Measurements from ENCODE around the gene FCRL6. TPM values are rescaled to one million over a fixed set of nuclear protein-coding genes. Genes with fewer than 3 reads are reported as not detected.
A peak's percentile ranks its signal among the peaks of the same experiment; 100 is the strongest.

FCRL6 gene
- total RNA-seq, 1 experiment from 2014 or later: not detected

DNA sequence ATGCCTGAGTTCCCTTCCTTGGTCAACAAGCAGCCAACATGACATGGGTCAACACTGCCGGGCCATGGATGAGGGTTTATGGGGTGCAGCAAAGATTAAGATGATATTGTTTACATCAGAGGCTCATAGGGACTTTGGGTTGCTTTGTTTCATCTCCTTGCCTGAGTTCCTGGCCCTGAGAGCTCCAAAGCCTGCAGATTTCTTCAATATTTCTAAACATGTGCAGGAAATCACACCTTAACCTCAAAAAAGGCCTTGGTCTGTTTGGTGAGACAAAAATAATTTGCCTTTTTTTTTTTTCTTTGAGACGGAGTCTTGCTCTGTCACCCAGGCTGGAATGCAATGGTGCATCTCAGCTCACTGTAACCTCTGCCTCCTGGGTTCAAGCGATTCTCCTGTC lies 25.4 kb downstream of the FCRL6 start:
- DNase-seq (ENCODE audit: low read depth, low spot score): no peak
- in situ Hi-C loops (cut with HindIII; ENCODE audit: low pct_unique_long_range_greater_than_20kb, low sequenced_read_pairs): no loop called here

DNA sequence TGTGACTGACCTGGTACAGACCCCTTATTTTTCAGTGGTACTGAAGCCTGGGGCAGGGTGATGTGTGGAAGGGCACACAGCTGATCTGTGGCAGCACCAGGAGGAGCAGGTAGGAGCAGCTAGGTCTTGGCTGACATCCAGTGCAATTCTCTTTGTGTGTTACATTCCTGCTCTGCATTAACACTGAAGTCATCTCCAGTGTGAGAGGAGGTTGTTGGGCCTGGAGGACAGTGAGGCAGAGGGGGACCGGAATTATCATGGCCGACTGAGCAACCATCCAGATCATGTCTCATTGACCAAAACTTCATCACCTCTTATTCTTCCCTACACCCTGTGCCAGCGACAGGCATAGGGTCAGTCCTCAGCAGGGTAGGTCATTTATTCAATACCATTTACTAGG lies 26.0 kb downstream of the FCRL6 start:
- in situ Hi-C loops (cut with HindIII; ENCODE audit: low pct_unique_long_range_greater_than_20kb, low sequenced_read_pairs): no loop called here

DNA sequence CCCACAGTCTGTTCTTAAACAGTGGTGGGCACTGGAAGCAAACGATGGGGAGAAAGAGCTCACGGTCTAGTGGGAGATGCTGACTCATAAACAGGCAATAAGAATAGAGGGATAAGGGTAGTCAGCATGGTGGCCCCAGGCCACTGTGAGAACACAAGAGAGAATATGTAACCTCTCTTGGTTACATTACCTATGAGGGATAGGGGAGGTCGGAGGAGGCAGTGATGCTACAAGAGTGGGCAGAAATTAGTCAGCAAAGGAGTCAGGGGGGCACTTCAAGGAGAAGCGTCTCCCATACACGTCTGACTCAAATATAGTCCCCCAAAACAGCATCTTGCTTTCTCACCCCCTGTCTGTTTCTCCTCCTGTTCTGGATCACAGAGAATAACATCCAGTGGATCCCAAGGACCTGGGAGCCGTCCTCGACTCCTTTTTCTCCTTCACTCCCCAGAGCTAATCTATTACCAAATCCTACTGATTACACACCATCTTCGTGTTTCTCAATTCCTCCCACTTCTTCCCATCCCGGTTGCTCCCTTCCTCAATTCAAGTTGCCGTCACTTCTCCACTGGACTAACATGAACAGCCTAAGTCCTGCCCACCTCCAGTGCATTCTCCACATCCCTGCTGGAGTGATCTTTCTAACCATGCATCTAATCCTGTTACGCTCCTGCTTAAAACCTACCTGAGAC lies 26.6 kb downstream of the FCRL6 start:
- DNase-seq (ENCODE audit: low read depth, low spot score): no peak
- in situ Hi-C loops (cut with HindIII; ENCODE audit: low pct_unique_long_range_greater_than_20kb, low sequenced_read_pairs): no loop called here

More for the DNA sequence above, 26.0 kb downstream of the FCRL6 start:
- no peak for DNase-seq (ENCODE audit: low read depth, low spot score)

DNA sequence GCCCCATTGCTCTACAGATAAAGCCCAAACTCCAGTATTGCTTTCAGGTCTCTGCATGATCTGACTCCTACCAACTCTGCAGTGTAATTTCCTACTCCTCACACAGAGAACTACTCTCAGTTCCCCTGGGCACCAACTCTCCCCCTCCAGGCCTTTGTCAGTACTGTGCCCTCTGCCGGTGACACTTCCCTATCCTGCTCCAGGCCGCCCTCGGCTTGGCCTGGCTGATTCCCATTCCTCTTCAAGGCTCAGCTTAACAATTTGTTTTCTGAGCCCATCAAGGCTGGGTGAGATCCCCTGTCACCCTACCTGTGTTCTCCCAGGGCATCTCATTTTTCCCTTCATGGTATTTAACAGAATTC lies 27.1 kb downstream of the FCRL6 start:
- in situ Hi-C loops (cut with HindIII; ENCODE audit: low pct_unique_long_range_greater_than_20kb, low sequenced_read_pairs): no loop called here
- DNase-seq (ENCODE audit: low read depth, low spot score): peak; percentile 76

DNA sequence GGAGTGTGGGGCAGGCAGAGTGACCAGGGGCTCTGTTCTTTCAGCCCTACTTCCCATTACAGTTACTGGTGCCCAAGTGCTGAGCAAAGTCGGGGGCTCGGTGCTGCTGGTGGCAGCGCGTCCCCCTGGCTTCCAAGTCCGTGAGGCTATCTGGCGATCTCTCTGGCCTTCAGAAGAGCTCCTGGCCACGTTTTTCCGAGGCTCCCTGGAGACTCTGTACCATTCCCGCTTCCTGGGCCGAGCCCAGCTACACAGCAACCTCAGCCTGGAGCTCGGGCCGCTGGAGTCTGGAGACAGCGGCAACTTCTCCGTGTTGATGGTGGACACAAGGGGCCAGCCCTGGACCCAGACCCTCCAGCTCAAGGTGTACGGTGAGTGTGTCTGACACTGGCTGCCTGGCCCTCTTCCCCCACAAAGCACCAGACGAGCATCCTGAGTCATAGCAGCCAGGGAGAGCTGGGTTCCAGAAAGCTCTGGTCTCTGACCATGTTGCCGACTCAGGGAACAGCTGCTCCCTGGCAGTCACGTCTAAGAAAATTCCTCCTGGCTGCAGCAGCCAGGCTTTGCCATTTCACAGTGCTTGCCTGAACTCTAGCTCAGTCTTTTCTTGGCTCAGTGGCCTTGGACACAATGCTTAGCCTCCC lies 27.8 kb downstream of the FCRL6 start:
- in situ Hi-C loops (cut with HindIII; ENCODE audit: low pct_unique_long_range_greater_than_20kb, low sequenced_read_pairs): no loop called here
- no peak for DNase-seq (ENCODE audit: low read depth, low spot score)

DNA sequence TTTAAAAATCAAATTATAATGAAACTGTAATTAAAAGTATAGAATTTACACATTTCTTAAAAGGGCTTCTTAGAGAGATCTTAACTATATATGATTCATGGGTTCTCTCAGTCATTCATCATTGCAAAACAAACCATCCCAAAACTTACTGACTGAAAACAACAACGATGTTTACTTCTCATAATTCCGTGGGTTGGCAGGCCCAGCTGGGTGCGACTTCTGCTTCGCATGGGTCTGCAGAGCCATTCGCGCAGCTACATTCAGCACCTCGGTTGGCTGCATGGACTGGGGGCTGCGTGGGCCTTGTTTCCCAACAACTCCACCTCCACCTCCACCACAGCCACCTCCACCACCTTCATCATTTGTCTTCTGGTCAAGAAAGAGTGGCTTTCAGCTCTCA lies 28.6 kb downstream of the FCRL6 start:
- in situ Hi-C loops (cut with HindIII; ENCODE audit: low pct_unique_long_range_greater_than_20kb, low sequenced_read_pairs): no loop called here
- no peak for DNase-seq (ENCODE audit: low read depth, low spot score)

DNA sequence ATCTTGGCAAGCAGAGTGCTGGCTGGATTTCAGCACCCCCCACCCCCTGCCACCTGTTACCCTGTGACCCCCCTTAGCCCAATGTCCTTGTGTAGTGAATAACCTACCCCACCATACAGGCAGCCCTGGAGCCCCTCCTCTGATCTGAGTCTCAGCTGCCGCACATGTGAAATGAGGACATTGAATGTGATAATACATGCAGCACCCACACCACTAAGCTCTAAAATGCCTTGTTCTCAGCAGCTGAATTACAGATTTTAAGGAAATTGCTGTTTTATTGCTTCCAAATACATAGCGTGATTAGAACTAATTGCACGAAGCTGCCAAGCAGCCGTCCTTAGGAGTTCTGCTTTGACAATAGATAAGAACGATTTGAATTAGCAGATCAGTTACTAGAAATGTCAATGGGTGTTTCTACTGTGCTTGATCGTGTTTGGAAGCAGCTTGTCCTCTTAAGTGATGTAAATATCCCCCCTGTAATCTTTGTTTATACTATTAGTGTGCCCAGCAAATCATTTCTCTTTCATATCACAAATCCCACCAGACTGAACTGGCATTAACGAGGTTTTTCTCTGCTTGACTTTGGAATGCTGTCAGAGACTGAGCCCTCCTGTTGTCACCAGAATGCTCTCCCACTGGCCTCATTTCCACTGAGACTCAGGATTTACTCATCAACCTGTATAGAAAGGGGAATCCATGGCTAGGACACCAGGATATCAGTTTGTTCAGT lies 29.4 kb downstream of the FCRL6 start:
- no peak for DNase-seq (ENCODE audit: low read depth, low spot score)
- in situ Hi-C loops (cut with HindIII; ENCODE audit: low pct_unique_long_range_greater_than_20kb, low sequenced_read_pairs): no loop called here

DNA sequence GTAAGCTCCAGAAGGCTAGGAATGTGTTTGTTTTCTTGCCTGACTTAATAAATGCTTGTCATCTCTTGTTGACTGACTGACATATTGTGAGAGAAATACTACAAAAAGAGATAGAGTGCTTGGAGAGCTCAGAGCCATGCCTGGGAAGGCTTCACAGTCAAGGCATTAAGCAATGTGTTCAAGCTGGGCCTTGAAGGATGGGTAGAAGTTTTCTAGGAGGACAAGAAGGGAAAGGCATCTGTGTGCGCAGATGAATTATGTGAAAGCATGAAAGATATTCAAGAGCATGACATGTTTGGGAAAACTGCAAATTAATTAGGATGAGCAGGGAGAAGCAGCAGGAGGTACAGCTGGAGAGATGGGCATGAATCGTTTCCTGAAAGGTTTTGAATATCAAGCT lies 30.1 kb downstream of the FCRL6 start:
- in situ Hi-C loops (cut with HindIII; ENCODE audit: low pct_unique_long_range_greater_than_20kb, low sequenced_read_pairs): no loop called here
- DNase-seq (ENCODE audit: low read depth, low spot score): no peak

DNA sequence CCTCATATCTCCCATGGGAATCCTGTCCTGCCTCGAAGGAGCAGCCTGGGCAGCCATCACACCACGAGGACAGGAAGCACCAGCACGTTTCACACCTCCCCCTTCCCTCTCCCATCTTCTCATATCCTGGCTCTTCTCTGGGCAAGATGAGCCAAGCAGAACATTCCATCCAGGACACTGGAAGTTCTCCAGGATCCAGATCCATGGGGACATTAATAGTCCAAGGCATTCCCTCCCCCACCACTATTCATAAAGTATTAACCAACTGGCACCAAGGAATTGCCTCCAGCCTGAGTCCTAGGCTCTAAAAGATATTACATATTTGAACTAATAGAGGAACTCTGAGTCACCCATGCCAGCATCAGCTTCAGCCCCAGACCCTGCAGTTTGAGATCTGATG lies 33.2 kb downstream of the FCRL6 start:
- DNase-seq (ENCODE audit: low read depth, low spot score): no peak
- in situ Hi-C loops (cut with HindIII; ENCODE audit: low pct_unique_long_range_greater_than_20kb, low sequenced_read_pairs): no loop called here

DNA sequence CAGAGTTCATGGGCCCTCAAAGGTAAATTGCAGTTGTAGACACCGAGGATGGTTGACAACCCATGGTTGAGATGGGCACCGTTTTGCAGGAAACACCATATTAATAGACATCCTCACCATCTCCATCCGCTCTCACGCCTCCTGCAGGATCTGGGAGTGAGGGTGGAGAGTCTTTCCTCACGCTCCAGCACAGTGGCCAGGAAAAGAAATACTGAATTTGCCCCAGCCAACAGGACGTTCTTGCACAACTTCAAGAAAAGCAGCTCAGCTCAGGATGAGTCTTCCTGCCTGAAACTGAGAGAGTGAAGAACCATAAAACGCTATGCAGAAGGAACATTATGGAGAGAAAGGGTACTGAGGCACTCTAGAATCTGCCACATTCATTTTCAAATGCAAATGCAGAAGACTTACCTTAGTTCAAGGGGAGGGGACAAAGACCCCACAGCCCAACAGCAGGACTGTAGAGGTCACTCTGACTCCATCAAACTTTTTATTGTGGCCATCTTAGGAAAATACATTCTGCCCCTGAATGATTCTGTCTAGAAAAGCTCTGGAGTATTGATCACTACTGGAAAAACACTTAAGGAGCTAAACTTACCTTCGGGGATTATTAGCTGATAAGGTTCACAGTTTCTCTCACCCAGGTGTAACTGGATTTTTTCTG lies 33.8 kb downstream of the FCRL6 start:
- DNase-seq (ENCODE audit: low read depth, low spot score): peak; percentile 33
- in situ Hi-C loops (cut with HindIII; ENCODE audit: low pct_unique_long_range_greater_than_20kb, low sequenced_read_pairs): no loop called here

DNA sequence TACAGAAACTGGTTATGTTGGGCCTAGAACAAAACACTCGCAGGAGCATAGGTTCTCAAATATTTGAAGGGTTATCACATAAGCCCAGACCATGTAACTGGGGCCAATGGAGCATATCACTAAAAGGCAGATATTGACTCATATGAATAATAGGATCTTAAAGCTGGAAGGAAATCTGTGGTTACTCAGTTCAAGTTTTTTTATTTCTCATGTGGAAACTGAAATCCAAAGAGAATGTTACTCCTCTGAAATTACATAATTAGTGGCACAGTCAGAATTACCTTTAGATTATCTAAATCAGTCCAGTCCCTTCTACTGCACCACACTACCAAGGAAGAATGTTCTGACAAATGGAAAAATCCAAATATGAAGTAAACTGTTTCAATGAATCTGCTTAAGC lies 36.6 kb downstream of the FCRL6 start:
- in situ Hi-C loops (cut with HindIII; ENCODE audit: low pct_unique_long_range_greater_than_20kb, low sequenced_read_pairs): no loop called here
- no peak for DNase-seq (ENCODE audit: low read depth, low spot score)

DNA sequence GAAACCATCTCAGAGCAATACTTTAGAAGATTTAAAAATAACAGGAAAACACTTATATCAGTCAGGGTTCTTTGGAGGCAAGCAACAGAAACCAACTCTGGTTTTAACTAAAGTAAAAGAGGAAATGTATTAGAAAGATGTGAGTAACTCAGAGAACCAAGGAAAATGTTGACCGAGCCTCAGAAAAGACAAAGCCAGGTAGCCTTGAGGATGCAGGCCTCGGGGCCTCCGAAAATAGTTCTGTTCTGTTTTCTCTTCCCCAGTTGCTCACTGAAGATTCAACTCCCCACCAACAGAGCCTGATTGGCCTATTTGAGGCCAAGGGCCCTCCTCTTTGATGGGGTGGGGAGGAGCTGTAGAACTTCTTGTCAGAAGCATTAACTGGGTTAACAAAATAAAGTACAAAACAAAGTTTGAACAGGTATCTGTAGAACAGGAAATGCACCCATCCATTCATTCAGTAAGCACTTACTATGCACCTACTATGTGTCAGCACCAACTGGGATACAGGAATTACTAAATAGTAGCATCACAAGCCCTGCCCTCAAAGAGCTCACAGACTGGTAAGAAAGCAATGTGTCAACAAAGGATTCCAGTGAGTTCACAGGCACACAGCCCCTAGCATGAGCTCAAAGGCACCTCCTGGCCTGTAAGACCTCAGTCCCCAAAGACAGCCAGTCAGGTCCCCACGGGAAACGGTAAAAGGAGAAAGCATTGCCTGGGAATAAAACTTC lies 37.1 kb downstream of the FCRL6 start:
- no peak for DNase-seq (ENCODE audit: low read depth, low spot score)
- in situ Hi-C loops (cut with HindIII; ENCODE audit: low pct_unique_long_range_greater_than_20kb, low sequenced_read_pairs): no loop called here

DNA sequence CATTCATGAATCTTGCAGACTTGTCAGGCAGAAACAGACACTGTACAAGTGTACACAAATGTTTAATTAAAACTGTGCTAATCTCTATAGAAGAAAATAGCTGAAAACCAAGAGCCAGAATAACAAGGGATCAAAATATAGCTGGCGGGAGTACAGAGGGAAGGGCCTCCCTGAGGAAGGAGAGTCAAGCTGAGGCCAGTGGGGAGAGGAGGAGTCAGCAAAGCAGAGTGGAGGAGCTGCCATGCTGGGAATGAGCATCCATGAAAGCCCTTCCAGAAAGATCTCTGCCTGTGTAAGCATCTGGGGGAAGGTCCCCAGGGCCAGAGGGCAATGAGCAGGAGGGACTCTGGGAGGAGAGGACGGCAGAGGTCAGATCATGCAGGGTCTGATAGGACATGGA lies 39.6 kb downstream of the FCRL6 start:
- in situ Hi-C loops (cut with HindIII; ENCODE audit: low pct_unique_long_range_greater_than_20kb, low sequenced_read_pairs): no loop called here
- DNase-seq (ENCODE audit: low read depth, low spot score): no peak

DNA sequence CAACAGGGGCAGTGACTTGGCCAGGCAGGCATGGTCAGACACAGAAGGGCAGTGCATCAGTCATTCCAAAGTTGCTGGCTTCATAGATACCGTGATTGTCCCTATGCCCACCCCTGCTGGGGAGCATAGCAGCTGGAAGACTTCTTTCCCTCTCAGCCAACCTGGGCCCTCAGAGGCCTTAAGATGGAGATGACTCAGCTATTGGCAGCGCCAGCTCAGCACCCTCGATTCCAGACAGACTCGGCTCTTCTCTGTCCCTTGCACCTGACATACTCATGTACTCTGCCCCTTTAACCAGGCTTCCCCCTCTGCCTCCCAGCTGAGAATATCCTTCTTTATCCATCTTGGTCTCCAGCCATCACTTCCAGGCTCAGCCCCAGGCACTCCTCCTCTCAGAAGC lies 41.3 kb downstream of the FCRL6 start:
- in situ Hi-C loops (cut with HindIII; ENCODE audit: low pct_unique_long_range_greater_than_20kb, low sequenced_read_pairs): no loop called here

DNA sequence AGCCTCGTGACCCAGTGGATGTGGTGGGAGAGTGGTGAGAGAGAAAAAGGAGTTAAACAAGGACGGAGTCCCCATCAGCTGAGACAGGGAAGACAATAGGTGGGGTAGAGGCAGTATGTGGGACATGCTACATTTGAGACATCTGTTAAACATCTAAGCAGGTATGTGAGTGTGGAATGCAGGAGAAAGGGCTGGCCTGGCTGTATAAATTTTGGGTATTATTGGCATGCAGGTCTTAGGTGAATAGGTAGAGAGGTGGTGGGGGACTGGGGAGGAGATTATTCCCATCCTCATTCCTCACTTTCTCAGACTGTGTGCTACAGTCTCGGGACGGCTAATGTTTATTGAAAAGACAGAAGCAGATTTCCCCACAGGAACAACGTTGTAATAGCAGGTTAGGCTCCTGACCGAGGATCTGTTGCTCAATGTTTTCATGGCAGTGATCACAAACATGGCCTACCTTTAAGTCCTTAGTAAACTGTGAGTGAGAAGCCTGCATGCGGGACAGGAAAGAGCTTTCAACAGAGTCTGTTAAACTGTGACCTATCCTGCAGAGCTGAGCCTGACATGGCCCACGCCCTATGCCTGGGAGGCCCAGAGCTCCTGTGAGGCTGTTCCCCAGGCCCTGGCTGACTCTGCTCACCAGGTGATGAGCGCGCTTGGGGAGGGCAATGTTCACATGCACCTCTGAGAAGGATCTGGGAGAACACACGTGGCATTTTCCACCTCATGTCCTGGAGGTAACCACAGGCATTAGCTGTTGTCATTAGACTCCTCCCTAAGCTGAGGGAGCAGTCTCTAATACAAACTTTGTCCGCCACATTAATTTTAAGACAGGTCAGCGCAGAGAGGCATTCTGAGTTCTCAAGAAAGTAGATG lies 43.8 kb downstream of the FCRL6 start:
- DNase-seq (ENCODE audit: low read depth, low spot score): no peak
- in situ Hi-C loops (cut with HindIII; ENCODE audit: low pct_unique_long_range_greater_than_20kb, low sequenced_read_pairs): no loop called here

More for the DNA sequence above, 41.3 kb downstream of the FCRL6 start:
- no peak for DNase-seq (ENCODE audit: low read depth, low spot score)

DNA sequence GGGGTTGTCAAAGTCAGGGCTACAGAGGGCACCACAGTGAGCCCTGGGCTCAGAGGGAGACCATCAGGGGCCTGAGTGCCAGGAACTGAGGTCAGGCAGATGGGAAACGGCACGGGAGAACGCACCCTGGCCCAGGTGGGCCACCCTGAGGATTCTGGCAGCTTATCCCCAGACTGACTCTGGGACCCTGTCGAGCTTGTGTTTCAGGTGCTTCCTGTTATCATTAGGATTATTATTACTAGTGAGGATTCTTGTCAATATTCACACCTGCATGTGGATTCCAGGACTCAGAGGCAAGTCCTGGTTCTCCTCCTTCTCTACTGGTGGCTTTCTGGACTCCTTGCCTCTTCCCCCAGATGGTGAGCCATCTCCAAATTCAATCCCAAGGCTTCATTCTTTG lies 45.1 kb downstream of the FCRL6 start:
- in situ Hi-C loops (cut with HindIII; ENCODE audit: low pct_unique_long_range_greater_than_20kb, low sequenced_read_pairs): no loop called here
- no peak for DNase-seq (ENCODE audit: low read depth, low spot score)

DNA sequence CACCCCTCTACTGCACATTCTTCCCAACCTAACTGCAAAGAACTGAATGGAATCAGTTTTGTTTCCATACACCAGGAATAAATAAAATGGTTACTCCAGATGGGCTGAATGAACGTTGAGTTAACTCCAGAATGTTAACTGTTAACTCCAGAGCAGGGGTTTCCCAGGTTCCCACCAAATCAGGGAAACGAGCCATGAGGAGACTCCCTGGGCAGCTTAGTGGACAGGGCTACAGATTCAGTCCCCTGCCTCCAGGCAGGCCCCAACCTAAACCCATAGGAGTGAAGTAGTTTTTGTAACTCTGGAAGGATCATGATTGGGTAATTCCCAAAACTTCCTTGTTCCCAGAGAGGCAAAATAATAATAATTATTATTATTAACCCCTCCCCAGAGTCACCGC lies 46.2 kb downstream of the FCRL6 start:
- in situ Hi-C loops (cut with HindIII; ENCODE audit: low pct_unique_long_range_greater_than_20kb, low sequenced_read_pairs): no loop called here
- DNase-seq (ENCODE audit: low read depth, low spot score): no peak
